GM18909 (cell line): ENCODE measurements around the gene TAT.
A peak's percentile ranks its signal among the peaks of the same experiment; 100 is the strongest.
"Not testable (repeated sequence)": the region's sequence is repeated elsewhere in the genome, so short reads cannot be mapped to it uniquely, and the experiment has no call there.

Experiments
- ATAC-seq: cut with Tn5 transposase; IDR thresholded peaks from one replicate; pipeline ENCODE4 v1.9.1; 2021; ENCODE audit warnings: mild to moderate bottlenecking; ENCODE audit not compliant: unreplicated experiment, poor library complexity

The TAT gene

DNA sequence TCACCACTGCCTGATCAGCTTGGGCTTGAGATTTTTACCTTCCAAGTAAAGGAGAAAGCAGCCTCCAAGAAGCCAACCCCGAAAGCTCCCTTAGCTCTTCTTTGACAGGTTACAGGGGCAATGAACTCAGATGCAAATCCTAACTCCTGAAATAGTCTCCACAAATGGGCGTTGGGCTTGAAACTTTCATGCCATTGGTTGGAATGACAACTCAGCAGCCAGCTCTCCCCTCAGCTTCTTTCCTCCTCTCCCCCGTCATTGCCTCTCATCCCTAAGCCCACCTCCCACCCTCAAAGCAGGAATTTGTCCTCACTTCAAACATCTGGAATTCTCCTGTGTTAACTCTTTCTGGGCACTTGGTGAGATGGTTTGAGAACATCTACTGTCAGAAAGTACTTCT is at the start of gene TAT:
Gene TAT, minus strand, starts transcription at position 122 of the 400 bp plus-strand sequence. CDS start 677 bp downstream, outside the sequence.
- ATAC-seq: no peak

DNA sequence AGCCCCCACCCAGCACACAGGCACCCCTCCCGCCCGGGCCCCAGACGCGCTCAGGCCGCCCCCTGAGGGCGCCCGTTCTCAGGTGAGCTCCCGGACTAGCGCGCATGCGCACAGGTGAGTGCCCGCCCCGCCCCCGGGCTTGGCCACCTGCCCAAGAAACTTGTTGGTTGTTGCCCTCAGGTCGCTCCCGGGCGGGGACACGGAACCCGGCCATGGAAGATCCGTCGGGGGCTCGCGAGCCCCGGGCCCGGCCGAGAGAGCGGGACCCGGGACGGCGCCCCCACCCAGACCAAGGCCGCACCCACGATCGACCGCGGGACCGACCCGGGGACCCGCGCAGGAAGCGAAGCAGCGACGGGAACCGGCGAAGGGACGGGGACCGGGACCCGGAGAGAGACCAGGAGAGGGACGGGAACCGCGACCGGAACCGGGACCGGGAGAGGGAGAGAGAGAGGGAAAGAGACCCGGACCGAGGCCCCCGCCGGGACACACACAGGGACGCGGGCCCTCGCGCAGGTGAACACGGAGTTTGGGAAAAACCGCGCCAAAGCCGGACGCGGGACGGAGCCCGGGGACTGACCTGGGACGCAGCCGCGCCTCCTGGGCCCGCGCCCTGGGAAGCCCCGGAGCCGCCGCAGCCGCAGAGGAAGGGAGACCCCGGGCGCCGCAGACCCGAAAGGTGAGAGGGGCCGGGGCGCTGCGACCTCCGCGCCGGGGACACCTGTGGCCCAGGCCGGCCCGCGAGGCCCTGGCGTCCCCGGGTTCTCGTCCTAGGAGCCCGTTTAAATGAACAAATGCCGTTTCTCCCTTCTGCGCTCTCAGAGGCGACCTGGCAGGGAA is 49.3 kb upstream of the TAT start, which contains the start of gene MARVELD3:
Gene MARVELD3, plus strand, starts transcription at position 167 of the 840 bp plus-strand sequence. Its CDS starts 46 bp downstream, at position 213.
- ATAC-seq: no peak

DNA sequence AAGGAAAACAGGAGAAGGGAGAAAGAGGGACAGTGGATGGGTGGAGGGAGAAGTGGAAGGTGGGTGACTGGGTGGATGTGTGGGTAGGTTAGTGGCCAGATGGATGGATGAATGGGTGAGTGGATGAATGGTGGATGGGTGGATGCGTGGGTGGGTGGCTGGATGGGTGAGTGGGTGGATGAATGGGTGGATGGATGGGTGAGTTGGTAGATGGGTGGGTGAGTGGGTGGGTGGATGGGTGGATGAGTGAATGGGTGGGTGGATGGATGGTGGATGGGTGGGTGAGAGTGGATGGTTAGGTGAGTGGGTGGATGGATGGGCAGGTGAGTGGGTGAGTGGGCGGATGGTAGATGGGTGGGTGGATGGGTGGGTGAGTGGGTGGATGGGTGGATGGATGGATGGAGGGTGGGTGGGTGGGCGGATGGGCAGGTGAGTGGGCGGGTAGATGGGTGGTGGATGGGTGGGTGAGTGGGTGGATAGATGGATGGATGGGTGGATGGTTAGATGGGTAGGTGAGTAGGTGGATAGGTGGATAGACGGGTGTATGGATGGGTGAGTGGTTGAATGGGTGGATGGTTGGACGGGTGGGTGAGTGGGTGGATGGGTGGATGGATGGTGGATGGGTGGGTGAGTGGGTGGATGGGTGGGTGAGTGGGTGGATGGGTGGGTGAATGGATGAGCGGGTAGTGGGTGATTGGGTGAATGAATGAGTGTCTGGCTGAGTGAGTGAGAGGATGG is 48.4 kb upstream of the TAT start:
- no peak for ATAC-seq

- ATAC-seq: no peak
Observed at GRCh38 chr16:71623597-71623996, 46.7 kb upstream of the TAT start.

- no peak for ATAC-seq
Observed at GRCh38 chr16:71622088-71622487, 45.2 kb upstream of the TAT start.

DNA sequence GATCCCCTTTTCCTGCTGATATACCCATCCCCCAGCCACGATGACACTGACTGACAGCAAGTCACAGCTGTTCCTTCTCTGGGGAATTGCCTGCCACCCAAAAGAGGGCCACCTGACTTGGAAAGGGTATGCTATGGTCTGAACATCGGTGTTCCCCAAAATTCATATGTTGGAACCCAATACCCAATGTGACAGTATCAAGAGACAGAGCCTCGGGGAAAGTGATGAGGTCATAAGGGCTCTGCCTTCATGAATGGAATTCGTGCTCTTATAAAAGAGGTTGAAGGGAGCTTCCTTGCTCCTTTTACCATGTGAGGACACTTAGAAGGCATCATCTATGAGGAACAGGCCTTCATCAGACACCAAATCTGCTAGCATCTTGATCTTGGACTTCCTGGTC is 41.5 kb upstream of the TAT start:
- ATAC-seq: no peak

DNA sequence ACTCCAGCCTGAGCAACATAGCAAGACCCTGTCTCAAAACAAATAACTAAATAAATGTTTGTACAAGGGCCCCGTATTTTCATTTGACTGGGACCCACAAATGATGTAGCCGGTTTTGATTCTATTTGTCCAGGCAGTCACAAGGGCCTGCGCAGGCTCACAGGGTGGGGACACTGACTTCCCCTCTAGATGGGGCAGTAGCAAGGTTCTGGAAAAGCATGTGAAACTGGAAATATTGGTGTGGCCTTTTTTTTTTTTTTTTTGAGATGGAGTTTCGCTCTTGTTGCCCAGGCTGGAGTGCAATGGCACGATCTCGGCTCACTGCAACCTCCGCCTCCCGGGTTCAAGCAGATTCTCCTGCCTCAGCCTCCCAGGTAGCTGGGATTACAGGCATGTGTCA is 38.1 kb upstream of the TAT start:
- ATAC-seq: not testable (repeated sequence)

GRCh38 chr16:71610936-71611871 is 34.3 kb upstream of the TAT start:
- ATAC-seq: peak; percentile 51

DNA sequence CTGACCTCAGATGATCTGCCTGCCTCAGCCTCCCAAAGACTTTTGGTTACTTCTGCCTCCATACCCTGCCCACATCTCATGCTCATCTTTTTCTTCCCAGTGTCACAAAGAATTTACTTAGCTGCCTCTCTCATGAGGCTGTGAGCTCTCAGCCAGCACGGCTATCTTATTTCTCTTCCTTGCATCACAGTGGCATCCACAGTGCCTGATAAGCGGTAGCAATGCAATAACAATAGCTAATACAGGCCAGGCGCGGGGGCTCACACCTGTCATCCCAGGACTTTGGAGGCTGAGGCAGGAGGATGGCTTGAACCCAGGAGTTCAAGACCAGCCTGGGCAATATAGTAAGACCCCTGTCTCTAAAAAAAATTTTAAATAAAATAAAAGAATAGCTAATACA is 33.6 kb upstream of the TAT start:
- ATAC-seq: no peak

GRCh38 chr16:71609066-71609465 is 32.2 kb upstream of the TAT start:
- no peak for ATAC-seq

- ATAC-seq: no peak
Observed at GRCh38 chr16:71600822-71601221, 23.9 kb upstream of the TAT start.

- ATAC-seq: not testable (repeated sequence)
Observed at GRCh38 chr16:71598426-71598825, 21.5 kb upstream of the TAT start.

GRCh38 chr16:71595340-71595826 is 18.5 kb upstream of the TAT start:
- not testable (repeated sequence) for ATAC-seq

- no peak for ATAC-seq
Observed at GRCh38 chr16:71594000-71594646, 17.2 kb upstream of the TAT start.

DNA sequence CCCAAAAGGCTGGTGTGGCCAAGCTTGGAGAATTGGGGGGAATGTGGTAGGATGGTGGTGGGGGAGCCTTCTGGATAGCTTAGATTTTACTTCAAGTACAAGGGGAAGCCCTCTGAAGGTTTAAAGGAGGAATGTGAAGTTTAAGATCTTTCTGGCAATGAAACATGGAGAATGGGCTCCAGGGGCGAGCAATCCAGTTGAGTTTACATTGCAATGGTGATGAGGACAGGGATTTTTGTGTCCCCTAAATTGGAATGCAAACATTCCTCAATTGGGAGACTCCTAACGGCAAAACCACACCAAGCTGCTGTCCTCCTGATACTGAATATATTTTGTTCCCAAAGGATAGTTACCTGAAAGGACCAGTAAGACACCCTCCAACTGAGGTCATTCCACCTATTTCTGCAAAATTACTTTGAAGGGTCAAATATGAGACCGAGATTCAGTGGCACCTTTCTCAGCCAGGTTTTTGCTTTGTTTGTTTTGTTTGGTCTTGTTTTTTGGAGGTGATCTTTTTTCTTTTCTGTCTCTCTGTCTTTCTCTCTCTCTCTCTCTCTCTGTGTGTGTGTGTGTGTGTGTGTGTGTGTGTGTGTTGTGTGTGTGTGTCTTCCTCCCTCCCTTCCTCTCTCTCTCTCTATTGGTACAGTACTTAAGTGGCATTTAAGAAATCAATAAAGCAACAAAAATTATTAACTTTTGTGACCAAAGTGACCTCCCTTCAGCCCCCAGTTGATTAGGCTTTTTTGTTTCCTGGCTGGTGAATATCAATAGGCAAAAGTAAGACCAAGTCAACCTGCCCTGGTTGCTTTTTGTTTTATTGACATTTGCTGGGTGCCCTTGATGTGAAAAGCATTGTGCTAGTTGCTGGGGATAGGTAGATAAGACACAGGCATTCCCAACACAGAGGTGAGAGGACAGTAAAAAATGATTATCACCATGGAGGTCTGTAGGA is 16.4 kb upstream of the TAT start:
- ATAC-seq: no peak

- no peak for ATAC-seq
Observed at GRCh38 chr16:71591917-71592316, 15.0 kb upstream of the TAT start.

- ATAC-seq: no peak
Observed at GRCh38 chr16:71590584-71590983, 13.7 kb upstream of the TAT start.

- not testable (repeated sequence) for ATAC-seq
Observed at GRCh38 chr16:71590071-71590470, 13.2 kb upstream of the TAT start.

DNA sequence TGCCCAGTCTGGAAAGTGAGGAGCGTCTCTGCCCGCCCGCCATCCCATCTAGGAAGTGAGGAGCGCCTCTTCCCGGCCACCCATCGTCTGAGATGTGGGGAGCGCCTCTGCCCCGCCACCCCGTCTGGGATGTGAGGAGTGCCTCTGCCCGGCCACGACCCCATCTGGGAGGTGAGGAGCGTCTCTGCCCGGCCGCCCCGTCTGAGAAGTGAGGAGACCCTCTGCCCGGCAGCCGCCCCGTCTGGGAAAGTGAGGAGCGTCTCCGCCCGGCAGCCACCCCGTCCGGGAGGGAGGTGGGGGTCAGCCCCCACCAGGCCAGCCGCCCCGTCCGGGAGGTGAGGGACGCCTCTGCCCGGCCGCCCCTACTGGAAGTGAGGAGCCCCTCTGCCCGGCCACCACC is 12.4 kb upstream of the TAT start:
- ATAC-seq: not testable (repeated sequence)
